ENCODE results near the gene LGI2. TPM values are rescaled to one million over a fixed set of nuclear protein-coding genes. Genes with fewer than 3 reads are reported as not detected.

The LGI2 gene
- polyA plus RNA-seq, 1 of the 3 experiments (the other 2 are of a cell fraction) = not detected

GRCh38 chr4:24971192-24971591 is 59.6 kb downstream of the LGI2 start:
- TF ChIP-seq SMC3 (IDR thresholded peaks at IDR 0.05; ENCODE audit: low read depth, low read length) (no peak), MXI1 (IDR thresholded peaks at IDR 0.05; ENCODE audit: low read depth, low read length) (no peak), MEF2A (IDR thresholded peaks at IDR 0.05; ENCODE audit: borderline replicate concordance, low read depth) (no peak), ELF1 (IDR thresholded peaks at IDR 0.05) (no peak), TEAD4 (IDR thresholded peaks at IDR 0.05; ENCODE audit: borderline replicate concordance, insufficient read depth) (no peak), NFIC (IDR thresholded peaks at IDR 0.05; ENCODE audit: borderline replicate concordance) (no peak), EZH2phosphoT487 (IDR thresholded peaks at IDR 0.05; ENCODE audit: borderline replicate concordance, low read depth) (no peak), GATA2 (CRISPR knock-in tag; IDR thresholded peaks at IDR 0.05) (no peak), TCF12 (IDR thresholded peaks at IDR 0.05) (no peak), JUND (IDR thresholded peaks at IDR 0.05) (no peak), RCOR1 (IDR thresholded peaks at IDR 0.05; ENCODE audit: low read length) (no peak), MAX (IDR thresholded peaks at IDR 0.05; ENCODE audit: low read depth) (no peak), RXRA (IDR thresholded peaks at IDR 0.05; ENCODE audit: borderline replicate concordance, low read depth) (no peak)
- no peak overlapping the region for H3K27ac ChIP-seq (ENCODE audit: low read depth in 2 of 2, low read length in 1 of 2)
- H3K36me3 ChIP-seq (replicated peaks in 1 of 2; ENCODE audit: control insufficient read depth in 1 of 2, insufficient read depth in 2 of 2, low read length in 1 of 2) = no peaks in the 10 kb centered on the region
- H3K79me2 ChIP-seq (ENCODE audit: insufficient read depth) = no peaks in the 10 kb centered on the region
- CTCF ChIA-PET = interaction anchor here (0.6 to 1.3 kb wide), 2 partner anchors 9 to 763 kb away, joined by 3 to 7 read pairs; no protein-coding TSS in a partner anchor
- no peak overlapping the region for H3K4me2 ChIP-seq
- no peaks in the 10 kb centered on the region; the same call in 1 of the 2 replicates for H3K27me3 ChIP-seq (ENCODE audit: insufficient read depth)
- H3K4me1 ChIP-seq (ENCODE audit: control insufficient read depth in 1 of 2, insufficient read depth in 2 of 2, low read depth in 1 of 2, low read length in 1 of 2) = no peaks in the 10 kb centered on the region
- no peaks in the 10 kb centered on the region for H3K9me2 ChIP-seq
- no peaks in the 10 kb centered on the region for H3K9me3 ChIP-seq
- no peak overlapping the region for H3K4me3 ChIP-seq (ENCODE audit: low read depth in 2 of 2, low read length in 1 of 2)
- 20% methylated on average over 7 of the region's 7 CpGs for WGBS (ENCODE audit: low lambda C conversion rate)
- no peaks in the 10 kb centered on the region for H3F3A ChIP-seq (replicated peaks; ENCODE audit: insufficient read depth)
- no peaks in the 10 kb centered on the region for H4K20me1 ChIP-seq (ENCODE audit: insufficient read depth)
- POLR2A ChIA-PET = no interaction called here
- H3K9ac ChIP-seq = no peak overlapping the region
- no peak for DNase-seq
- no peak overlapping the region for H2AFZ ChIP-seq (ENCODE audit: low read depth)

- no peak overlapping the region for H3K4me3 ChIP-seq (ENCODE audit: low read depth in 2 of 2, low read length in 1 of 2)
- H3K4me2 ChIP-seq = no peak overlapping the region
- DNase-seq = no peak
- no peaks in the 10 kb centered on the region for H3K9me2 ChIP-seq
- H2AFZ ChIP-seq (ENCODE audit: low read depth) = no peak overlapping the region
- CTCF ChIA-PET = no interaction called here
- H3K9me3 ChIP-seq = no peaks in the 10 kb centered on the region
- no peak overlapping the region for H3K9ac ChIP-seq
- whole genome bisulfite sequencing (ENCODE audit: low lambda C conversion rate) = 14% methylated on average over 2 of the region's 2 CpGs
- no peak overlapping the region for H3K27ac ChIP-seq (ENCODE audit: low read depth in 2 of 2, low read length in 1 of 2)
- no peaks in the 10 kb centered on the region for H4K20me1 ChIP-seq (ENCODE audit: insufficient read depth)
- H3K36me3 ChIP-seq (replicated peaks in 1 of 2; ENCODE audit: control insufficient read depth in 1 of 2, insufficient read depth in 2 of 2, low read length in 1 of 2) = no peaks in the 10 kb centered on the region
- H3K4me1 ChIP-seq (ENCODE audit: control insufficient read depth in 1 of 2, insufficient read depth in 2 of 2, low read depth in 1 of 2, low read length in 1 of 2) = no peaks in the 10 kb centered on the region
- no peaks in the 10 kb centered on the region for H3K79me2 ChIP-seq (ENCODE audit: insufficient read depth)
- no peak for TF ChIP-seq ELF1 (IDR thresholded peaks at IDR 0.05)
- no peak for TF ChIP-seq NRF1 (IDR thresholded peaks at IDR 0.05; ENCODE audit: low read depth, low read length)
- TF ChIP-seq TCF12 (IDR thresholded peaks at IDR 0.05) = no peak
- TF ChIP-seq ZBTB33 (IDR thresholded peaks at IDR 0.05; ENCODE audit: borderline replicate concordance, low read depth) = no peak
- TF ChIP-seq YY1 (IDR thresholded peaks at IDR 0.05; ENCODE audit: low read depth) = no peak
- no peak for TF ChIP-seq TAF1 (IDR thresholded peaks at IDR 0.05; ENCODE audit: borderline replicate concordance, low read depth, low read length)
- no peak for TF ChIP-seq EP300 (IDR thresholded peaks at IDR 0.05; ENCODE audit: borderline replicate concordance in 1 of 2, low read depth in 1 of 2, low read length in 1 of 2)
- no peak for TF ChIP-seq EZH2phosphoT487 (IDR thresholded peaks at IDR 0.05; ENCODE audit: borderline replicate concordance, low read depth)
- TF ChIP-seq JUND (IDR thresholded peaks at IDR 0.05) = no peak
- TF ChIP-seq MAX (IDR thresholded peaks at IDR 0.05; ENCODE audit: low read depth) = no peak
- no peak for TF ChIP-seq IRF3 (IDR thresholded peaks at IDR 0.05; ENCODE audit: low read depth, low read length)
- no peak for TF ChIP-seq USF2 (IDR thresholded peaks at IDR 0.05; ENCODE audit: borderline replicate concordance, low read depth, low read length)
- no peak for TF ChIP-seq CHD2 (IDR thresholded peaks at IDR 0.05; ENCODE audit: low read length, partially characterized antibody)
- POLR2A ChIA-PET = no interaction called here
- no peaks in the 10 kb centered on the region; the same call in 1 of the 2 replicates for H3K27me3 ChIP-seq (ENCODE audit: insufficient read depth)
- H3F3A ChIP-seq (replicated peaks; ENCODE audit: insufficient read depth) = no peaks in the 10 kb centered on the region
Observed at GRCh38 chr4:24970635-24971034, 60.1 kb downstream of the LGI2 start.

Data from SK-N-SH (cell line).